ENCODE data around the gene TRIM5. TPM values are rescaled to one million over a fixed set of nuclear protein-coding genes. Genes with fewer than 3 reads are reported as not detected.

TRIM5 gene
- total and polyA plus RNA-seq, 9 of the 15 experiments (the other 6 are each of a cell fraction or from before 2014, with no cell fraction given) = 7.7 to 20.8 (median 15.0) TPM

DNA sequence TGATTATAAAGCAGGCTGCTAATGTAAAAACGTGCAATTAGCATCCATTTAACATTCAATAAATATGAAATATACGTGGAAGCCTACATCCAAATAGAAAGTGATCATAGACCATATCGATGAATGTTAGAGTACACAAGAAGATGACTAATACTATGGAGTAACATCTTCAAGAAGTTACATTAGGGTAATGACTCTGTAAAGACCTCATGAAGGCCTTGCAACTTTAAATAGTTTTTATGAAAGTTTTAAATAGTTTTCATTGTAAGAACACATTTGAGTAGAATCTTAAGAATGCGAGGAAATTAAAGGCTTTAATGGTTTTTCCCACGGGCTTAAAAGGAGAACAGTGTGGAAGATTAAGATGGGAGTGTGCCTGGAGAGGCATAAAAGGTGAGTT lies 58.7 kb downstream of the TRIM5 start (continued):
- TF ChIP-seq, protein P1, sequence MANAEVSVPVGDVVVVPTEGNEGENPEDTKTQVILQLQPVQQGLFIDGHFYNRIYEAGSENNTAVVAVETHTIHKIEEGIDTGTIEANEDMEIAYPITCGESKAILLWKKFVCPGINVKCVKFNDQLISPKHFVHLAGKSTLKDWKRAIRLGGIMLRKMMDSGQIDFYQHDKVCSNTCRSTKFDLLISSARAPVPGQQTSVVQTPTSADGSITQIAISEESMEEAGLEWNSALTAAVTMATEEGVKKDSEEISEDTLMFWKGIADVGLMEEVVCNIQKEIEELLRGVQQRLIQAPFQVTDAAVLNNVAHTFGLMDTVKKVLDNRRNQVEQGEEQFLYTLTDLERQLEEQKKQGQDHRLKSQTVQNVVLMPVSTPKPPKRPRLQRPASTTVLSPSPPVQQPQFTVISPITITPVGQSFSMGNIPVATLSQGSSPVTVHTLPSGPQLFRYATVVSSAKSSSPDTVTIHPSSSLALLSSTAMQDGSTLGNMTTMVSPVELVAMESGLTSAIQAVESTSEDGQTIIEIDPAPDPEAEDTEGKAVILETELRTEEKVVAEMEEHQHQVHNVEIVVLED (CRISPR knock-in tag; IDR thresholded peaks at IDR 0.05) = no peak
- no peak for TF ChIP-seq PTRF (tag; IDR thresholded peaks at IDR 0.05)

DNA sequence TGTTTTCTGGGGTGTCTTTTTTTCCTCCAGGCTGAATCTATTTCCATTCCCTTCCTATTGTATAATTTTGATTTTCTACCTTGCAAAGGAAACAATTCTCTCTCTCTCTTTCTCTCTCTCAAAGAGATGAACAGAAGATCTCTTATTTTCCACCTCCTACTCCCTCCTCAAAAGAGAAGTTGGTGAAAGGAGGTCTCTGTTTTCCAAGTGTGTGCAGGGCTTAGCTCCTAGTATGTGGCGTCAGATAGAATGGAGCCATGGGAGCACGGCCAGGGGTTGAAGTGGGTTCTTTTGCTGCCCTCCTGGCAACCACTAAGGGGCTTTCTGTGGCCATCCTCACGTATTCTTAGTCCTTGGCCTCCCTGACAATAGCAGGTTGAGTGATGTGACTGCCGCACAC lies 59.6 kb downstream of the TRIM5 start:
- no peak for DNase-seq (ENCODE audit: extremely low read depth in 1 of 4, low spot score in 3 of 4)
- CTCF ChIA-PET (ENCODE audit: low intra/inter-chr PET ratio) = no interaction called here
- Histone ChIP-seq H3K79me2 (ENCODE audit: control insufficient read depth, insufficient read depth, low read length) (no peaks in the 10 kb centered on the region), H3K27me3 (ENCODE audit: control insufficient read depth in 2 of 2, insufficient read depth in 2 of 2, low read length in 2 of 2) (no peaks in the 10 kb centered on the region), H2AFZ (ENCODE audit: low read depth, low read length) (peak overlapping the region; percentile 99), H4K20me1 (replicated peaks; ENCODE audit: control insufficient read depth, insufficient read depth, low read length) (no peaks in the 10 kb centered on the region), H3K4me1 (replicated peaks in 1 of 2; ENCODE audit: control insufficient read depth in 2 of 2, insufficient read depth in 2 of 2, low read length in 2 of 2) (peaks cover 0 to 10% of the 10 kb centered on the region in 2 experiments; a peak in 3 of 5 replicates), H3K36me3 (ENCODE audit: control insufficient read depth, insufficient read depth, low read length) (no peaks in the 10 kb centered on the region), H3K9me1 (ENCODE audit: control insufficient read depth, insufficient read depth, low read length) (no peaks in the 10 kb centered on the region), H3K9ac (ENCODE audit: insufficient read depth in 1 of 2, low read depth in 2 of 2, low read length in 2 of 2) (no peak overlapping the region), H3K4me3 (peak overlapping the region; percentile 44; the same call in 1 of the 2 replicates), H3K9me3 (replicated peaks; ENCODE audit: control insufficient read depth, insufficient read depth, low read depth, low read length) (no peaks in the 10 kb centered on the region; the same call in 1 of the 2 replicates), H3K4me2 (ENCODE audit: insufficient read depth, low read length) (0 out of 2 replicates have a peak overlapping the region, but pooled peaks have one; percentile 97), H3K27ac (ENCODE audit: extremely low read depth, low read depth, low read length) (no peak overlapping the region)
- POLR2A ChIA-PET = interaction anchor here (1.0 to 1.3 kb wide), 3 partner anchors 11 to 266 kb away, joined by 3 read pairs; no protein-coding TSS in a partner anchor
- BruUV-seq (replicated peaks) = no TSS peak
- in situ Hi-C loops (cut with MboI) = no loop called here
- no peak for TF ChIP-seq PHB2 (IDR thresholded peaks at IDR 0.05; ENCODE audit: low read depth)
- TF ChIP-seq KDM5B (IDR thresholded peaks at IDR 0.05; ENCODE audit: insufficient replicate concordance, low read depth, low read length) = no peak
- no peak for TF ChIP-seq NR1H2 (CRISPR knock-in tag; IDR thresholded peaks at IDR 0.05)
- TF ChIP-seq, protein P2, sequence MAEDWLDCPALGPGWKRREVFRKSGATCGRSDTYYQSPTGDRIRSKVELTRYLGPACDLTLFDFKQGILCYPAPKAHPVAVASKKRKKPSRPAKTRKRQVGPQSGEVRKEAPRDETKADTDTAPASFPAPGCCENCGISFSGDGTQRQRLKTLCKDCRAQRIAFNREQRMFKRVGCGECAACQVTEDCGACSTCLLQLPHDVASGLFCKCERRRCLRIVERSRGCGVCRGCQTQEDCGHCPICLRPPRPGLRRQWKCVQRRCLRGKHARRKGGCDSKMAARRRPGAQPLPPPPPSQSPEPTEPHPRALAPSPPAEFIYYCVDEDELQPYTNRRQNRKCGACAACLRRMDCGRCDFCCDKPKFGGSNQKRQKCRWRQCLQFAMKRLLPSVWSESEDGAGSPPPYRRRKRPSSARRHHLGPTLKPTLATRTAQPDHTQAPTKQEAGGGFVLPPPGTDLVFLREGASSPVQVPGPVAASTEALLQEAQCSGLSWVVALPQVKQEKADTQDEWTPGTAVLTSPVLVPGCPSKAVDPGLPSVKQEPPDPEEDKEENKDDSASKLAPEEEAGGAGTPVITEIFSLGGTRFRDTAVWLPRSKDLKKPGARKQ (CRISPR knock-in tag; IDR thresholded peaks at IDR 0.05) = no peak
- TF ChIP-seq ZNF316 (IDR thresholded peaks at IDR 0.05) = no peak
- FAIRE-seq = no peak
- intact Hi-C loops (cut with micrococcal nuclease) = no loop called here
- 21% methylated on average over 4 of the region's 4 CpGs for WGBS (ENCODE audit: insufficient coverage, low coverage, missing lambda C conversion rate)
- ATAC-seq = no peak

All from K562 (cell line).